ENCODE data around the gene BOD1L2. TPM values are rescaled to one million over a fixed set of nuclear protein-coding genes. Genes with fewer than 3 reads are reported as not detected.
A peak's percentile ranks its signal among the peaks of the same experiment; 100 is the strongest.

BOD1L2 gene
- total RNA-seq, 2 donors from 2014 or later: 0.13 to 1.3 TPM

GRCh38 chr18:57131101-57131500 is 15.8 kb upstream of the BOD1L2 start:
- TF ChIP-seq CTCF (conservative IDR thresholded peaks at IDR 0.05): no peak
- H3K4me3 Mint-ChIP-seq: no peak overlapping the region
- peaks cover 27% of the 10 kb centered on the region for H3K27me3 Mint-ChIP-seq (ENCODE audit: insufficient read depth)
- peaks cover 13% of the 10 kb centered on the region for H3K27me3 ChIP-seq (ENCODE audit: control insufficient read depth, insufficient read depth, low read length, poor library complexity, severe bottlenecking)
- H3K9me3 Mint-ChIP-seq: no peaks in the 10 kb centered on the region
- H3K4me1 ChIP-seq (ENCODE audit: control insufficient read depth, insufficient read depth, low read length): peaks cover 10% of the 10 kb centered on the region
- H3K4me3 ChIP-seq (ENCODE audit: low read length): no peak overlapping the region
- no peaks in the 10 kb centered on the region for H3K36me3 Mint-ChIP-seq (ENCODE audit: low read depth)
- H3K9me3 ChIP-seq (ENCODE audit: control insufficient read depth, low read length): peaks cover 3% of the 10 kb centered on the region
- no peak overlapping the region for H3K27ac ChIP-seq (ENCODE audit: low read depth, low read length)
- peaks cover 21% of the 10 kb centered on the region for H3K4me1 Mint-ChIP-seq
- no peak for DNase-seq
- H3K27ac Mint-ChIP-seq: no peak overlapping the region
- no peak overlapping the region for H3K9ac ChIP-seq (ENCODE audit: extremely low read depth, low read length, poor library complexity, severe bottlenecking)
- no peaks in the 10 kb centered on the region for H3K36me3 ChIP-seq (ENCODE audit: control insufficient read depth, insufficient read depth, low read length)
- WGBS, 2 experiments (ENCODE audit: insufficient coverage in 1 of 2, insufficient read length in 1 of 2): 90 to 94% methylated on average over 4 to 5 of the region's 5 CpGs

- no peak overlapping the region for H3K27ac Mint-ChIP-seq
- H3K27me3 Mint-ChIP-seq (ENCODE audit: insufficient read depth): peaks cover 24% of the 10 kb centered on the region
Observed at GRCh38 chr18:57131782-57132181, 15.1 kb upstream of the BOD1L2 start.

GRCh38 chr18:57134618-57135135 is 12.2 kb upstream of the BOD1L2 start:
- H3K9me3 ChIP-seq (ENCODE audit: control insufficient read depth, low read length): peaks cover 22% of the 10 kb centered on the region
- Mint-ChIP-seq H3K9me3 (peaks cover 6% of the 10 kb centered on the region), H3K4me3 (peak overlapping the region; percentile 18), H3K27me3 (ENCODE audit: insufficient read depth) (peaks cover 3% of the 10 kb centered on the region), H3K4me1 (peaks cover 16% of the 10 kb centered on the region), H3K36me3 (ENCODE audit: low read depth) (peaks cover 6% of the 10 kb centered on the region), H3K27ac (peak overlapping the region; percentile 96)
- TF ChIP-seq CTCF (conservative IDR thresholded peaks at IDR 0.05): peak; percentile 17
- WGBS, 2 experiments (ENCODE audit: insufficient coverage in 1 of 2, insufficient read length in 1 of 2): 58 to 69% methylated on average over 2 to 4 of the region's 4 CpGs
- peak overlapping the region; percentile 31 for H3K27ac ChIP-seq (ENCODE audit: low read depth, low read length)
- no peaks in the 10 kb centered on the region for H3K36me3 ChIP-seq (ENCODE audit: control insufficient read depth, insufficient read depth, low read length)
- no peaks in the 10 kb centered on the region for H3K27me3 ChIP-seq (ENCODE audit: control insufficient read depth, insufficient read depth, low read length, poor library complexity, severe bottlenecking)
- peak overlapping the region; percentile 16 for H3K4me3 ChIP-seq (ENCODE audit: low read length)
- H3K4me1 ChIP-seq (ENCODE audit: control insufficient read depth, insufficient read depth, low read length): peaks cover 10% of the 10 kb centered on the region
- peak overlapping the region; percentile 52 for H3K9ac ChIP-seq (ENCODE audit: extremely low read depth, low read length, poor library complexity, severe bottlenecking)
- DNase-seq: peak; percentile 54

More at GRCh38 chr18:57131782-57132181, 15.1 kb upstream of the BOD1L2 start:
- Histone ChIP-seq H3K4me1 (ENCODE audit: control insufficient read depth, insufficient read depth, low read length) (peaks cover 10% of the 10 kb centered on the region), H3K27me3 (ENCODE audit: control insufficient read depth, insufficient read depth, low read length, poor library complexity, severe bottlenecking) (peaks cover 12% of the 10 kb centered on the region), H3K9me3 (ENCODE audit: control insufficient read depth, low read length) (peaks cover 9% of the 10 kb centered on the region), H3K36me3 (ENCODE audit: control insufficient read depth, insufficient read depth, low read length) (no peaks in the 10 kb centered on the region), H3K9ac (ENCODE audit: extremely low read depth, low read length, poor library complexity, severe bottlenecking) (no peak overlapping the region), H3K4me3 (ENCODE audit: low read length) (no peak overlapping the region), H3K27ac (ENCODE audit: low read depth, low read length) (no peak overlapping the region)
- no peak for DNase-seq
- H3K4me1 Mint-ChIP-seq: peaks cover 16% of the 10 kb centered on the region
- H3K9me3 Mint-ChIP-seq: peaks cover 4% of the 10 kb centered on the region
- no peak overlapping the region for H3K4me3 Mint-ChIP-seq
- no peak for TF ChIP-seq CTCF (conservative IDR thresholded peaks at IDR 0.05)
- H3K36me3 Mint-ChIP-seq (ENCODE audit: low read depth): peaks cover 4% of the 10 kb centered on the region

All from endodermal cell (in vitro differentiated cells).